ENCODE data around the gene AVL9. TPM values are rescaled to one million over a fixed set of nuclear protein-coding genes. Genes with fewer than 3 reads are reported as not detected.
"Not testable (repeated sequence)": the region's sequence is repeated elsewhere in the genome, so short reads cannot be mapped to it uniquely, and the experiment has no call there.

AVL9 gene
- total and polyA plus RNA-seq, 2 experiments from 2014 or later: 14.0 to 55.7 TPM

GRCh38 chr7:32616625-32617024, 121.3 kb downstream of the AVL9 start:
- Histone ChIP-seq H3K9me2 (replicated peaks; ENCODE audit: insufficient read depth) (no peaks in the 10 kb centered on the region), H3K79me2 (no peaks in the 10 kb centered on the region), H3K4me2 (no peak overlapping the region), H4K20me1 (ENCODE audit: insufficient read depth, poor library complexity, severe bottlenecking) (no peaks in the 10 kb centered on the region), H3K27ac (no peak overlapping the region), H3K9me3 (ENCODE audit: low read depth) (no peaks in the 10 kb centered on the region), H3K4me1 (ENCODE audit: insufficient read depth) (no peaks in the 10 kb centered on the region), H3K36me3 (replicated peaks; ENCODE audit: insufficient read depth, low read depth) (no peaks in the 10 kb centered on the region), H3K4me3 (no peak overlapping the region), H2AFZ (no peak overlapping the region), H3K27me3 (no peaks in the 10 kb centered on the region)
- no peak for TF ChIP-seq CTCF (IDR thresholded peaks at IDR 0.05; ENCODE audit: poor library complexity)
- TF ChIP-seq EZH2phosphoT487 (IDR thresholded peaks at IDR 0.05; ENCODE audit: low read depth, severe bottlenecking, unreplicated experiment): no peak
- no peak for TF ChIP-seq EZH2 (IDR thresholded peaks at IDR 0.05; ENCODE audit: borderline replicate concordance)
- 93% methylated on average over 1 of the region's 1 CpG for WGBS (ENCODE audit: low lambda C conversion rate, missing lambda C conversion rate)
- DNase-seq (ENCODE audit: low spot score): peak; percentile 22

- no peaks in the 10 kb centered on the region for H3K27me3 ChIP-seq
- no peak overlapping the region for H3K4me3 ChIP-seq
- no peaks in the 10 kb centered on the region for H3K4me1 ChIP-seq (ENCODE audit: insufficient read depth)
- H3K9me2 ChIP-seq (replicated peaks; ENCODE audit: insufficient read depth): no peaks in the 10 kb centered on the region
- WGBS (ENCODE audit: low lambda C conversion rate, missing lambda C conversion rate): 56% methylated on average over 2 of the region's 2 CpGs
- no peak for DNase-seq (ENCODE audit: low spot score)
- TF ChIP-seq EZH2phosphoT487 (IDR thresholded peaks at IDR 0.05; ENCODE audit: low read depth, severe bottlenecking, unreplicated experiment): no peak
- TF ChIP-seq EZH2 (IDR thresholded peaks at IDR 0.05; ENCODE audit: borderline replicate concordance): no peak
- TF ChIP-seq CTCF (IDR thresholded peaks at IDR 0.05; ENCODE audit: poor library complexity): no peak
- no peaks in the 10 kb centered on the region for H3K79me2 ChIP-seq
- H3K27ac ChIP-seq: no peak overlapping the region
- H2AFZ ChIP-seq: no peak overlapping the region
- no peaks in the 10 kb centered on the region for H3K9me3 ChIP-seq (ENCODE audit: low read depth)
- H4K20me1 ChIP-seq (ENCODE audit: insufficient read depth, poor library complexity, severe bottlenecking): no peaks in the 10 kb centered on the region
- H3K4me2 ChIP-seq: no peak overlapping the region
- H3K36me3 ChIP-seq (replicated peaks; ENCODE audit: insufficient read depth, low read depth): no peaks in the 10 kb centered on the region
Measured at GRCh38 chr7:32618470-32618869, 123.2 kb downstream of the AVL9 start.

DNA sequence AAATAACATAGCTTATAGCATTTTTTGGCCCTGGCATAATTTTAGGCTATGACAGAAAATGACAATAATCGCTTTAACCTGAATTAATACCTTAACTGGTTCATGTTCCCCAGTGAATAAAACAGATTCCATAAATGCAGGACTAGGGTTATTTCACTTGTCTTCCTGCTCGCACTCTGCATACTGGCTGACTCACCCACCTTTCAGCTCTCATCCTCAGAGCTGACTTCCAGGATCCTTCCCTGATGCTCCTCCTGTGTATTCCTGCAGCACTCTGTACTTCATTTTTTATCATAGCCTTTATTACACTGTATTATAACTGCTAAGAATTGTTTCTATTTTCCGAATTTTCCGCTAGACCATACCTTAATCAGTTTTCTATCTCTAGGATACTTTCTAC, 123.7 kb downstream of the AVL9 start:
- Histone ChIP-seq H3K9me2 (replicated peaks; ENCODE audit: insufficient read depth) (no peaks in the 10 kb centered on the region), H3K36me3 (replicated peaks; ENCODE audit: insufficient read depth, low read depth) (no peaks in the 10 kb centered on the region), H3K27ac (no peak overlapping the region), H3K4me1 (ENCODE audit: insufficient read depth) (no peaks in the 10 kb centered on the region), H3K9me3 (ENCODE audit: low read depth) (no peaks in the 10 kb centered on the region), H3K27me3 (no peaks in the 10 kb centered on the region), H3K79me2 (no peaks in the 10 kb centered on the region), H4K20me1 (ENCODE audit: insufficient read depth, poor library complexity, severe bottlenecking) (no peaks in the 10 kb centered on the region), H3K4me2 (no peak overlapping the region), H3K4me3 (no peak overlapping the region), H2AFZ (no peak overlapping the region)
- 79% methylated on average over 4 of the region's 4 CpGs for WGBS (ENCODE audit: low lambda C conversion rate, missing lambda C conversion rate)
- TF ChIP-seq EZH2phosphoT487 (IDR thresholded peaks at IDR 0.05; ENCODE audit: low read depth, severe bottlenecking, unreplicated experiment) (no peak), EZH2 (IDR thresholded peaks at IDR 0.05; ENCODE audit: borderline replicate concordance) (no peak), CTCF (IDR thresholded peaks at IDR 0.05; ENCODE audit: poor library complexity) (no peak)
- DNase-seq (ENCODE audit: low spot score): no peak

DNA sequence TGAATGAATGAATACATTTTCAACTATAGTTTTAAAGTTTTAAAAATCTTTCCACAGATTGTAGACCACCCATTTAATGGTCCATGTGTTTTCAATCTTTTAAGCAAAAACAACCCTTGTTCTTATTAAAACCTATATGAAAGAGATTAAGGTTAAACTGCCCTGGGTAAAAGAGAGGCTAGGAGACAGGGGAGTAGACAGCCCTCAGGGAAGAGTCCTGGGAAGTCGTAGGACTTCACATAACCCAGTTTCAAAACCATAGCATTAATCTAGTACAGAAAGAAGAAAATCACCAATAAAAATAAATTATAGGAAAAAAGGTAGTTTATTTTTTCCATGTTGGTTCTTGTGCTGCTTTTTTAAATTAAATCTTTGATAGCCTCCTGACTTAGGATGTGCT, 124.1 kb downstream of the AVL9 start:
- H4K20me1 ChIP-seq (ENCODE audit: insufficient read depth, poor library complexity, severe bottlenecking); H3K9me3 ChIP-seq (ENCODE audit: low read depth); DNase-seq (ENCODE audit: low spot score); H3K4me2 ChIP-seq; H3K36me3 ChIP-seq (replicated peaks; ENCODE audit: insufficient read depth, low read depth); H3K9me2 ChIP-seq (replicated peaks; ENCODE audit: insufficient read depth); H3K79me2 ChIP-seq; H3K4me3 ChIP-seq; H3K27ac ChIP-seq; H2AFZ ChIP-seq; H3K4me1 ChIP-seq (ENCODE audit: insufficient read depth); H3K27me3 ChIP-seq: not testable (repeated sequence)
- 55% methylated on average over 1 of the region's 1 CpG for WGBS (ENCODE audit: low lambda C conversion rate, missing lambda C conversion rate)

Measured in hepatocyte (in vitro differentiated cells).